AG04449 (cell line): ENCODE results near the gene MARCHF10.

Source experiments
- CTCF ChIA-PET: fragments of 350-600 bp; formaldehyde crosslinking; extraction: SDS; loops from one replicate; lab custom pipeline; 2021; ENCODE audit warnings: antibody characterized with exemption; lab: Yijun Ruan, JAX
- POLR2A ChIA-PET: fragments of 400-600, 350-600 bp; formaldehyde crosslinking; extraction: SDS; loops from one replicate; lab custom pipeline; 2020; ENCODE audit warnings: antibody characterized with exemption, inconsistent platforms; lab: Yijun Ruan, JAX
- DNase-seq: peaks from one replicate; pipeline ENCODE4 v3.0.0-alpha.2; 2010; ENCODE audit warnings: low read depth, low spot score
- H3K4me3 ChIP-seq: 2 replicates; pipeline ENCODE4 v1.5.1; 2011; ENCODE audit warnings: low read depth, mild to moderate bottlenecking, control low read depth, low read length
- CTCF ChIP-seq: IDR thresholded peaks from one replicate; pipeline ENCODE4 v1.5.1; 2011; ENCODE audit warnings: mild to moderate bottlenecking, moderate library complexity, low read length, control low read depth, inconsistent platforms; ENCODE audit not compliant: insufficient read depth; ENCODE audit errors: missing control alignments

MARCHF10 gene

GRCh38 chr17:62720126-62720850 lies 87.8 kb downstream of the MARCHF10 start:
- no peak overlapping the region for H3K4me3 ChIP-seq
- no peak for TF ChIP-seq CTCF
- DNase-seq, result no peak
- ChIA-PET POLR2A (no interaction called here), CTCF (interaction anchor here (0.8 to 1.0 kb wide), 2 partner anchors 14 to 102 kb away, joined by 3 to 4 read pairs; no protein-coding TSS in a partner anchor)

- no peak for DNase-seq
- no peak for TF ChIP-seq CTCF
- ChIA-PET POLR2A (no interaction called here), CTCF (interaction anchor here (1.3 kb wide), 1 partner anchor 15 kb away, joined by 3 read pairs; no protein-coding TSS in a partner anchor)
- no peak overlapping the region for H3K4me3 ChIP-seq
Observed at GRCh38 chr17:62719586-62719985, 88.5 kb downstream of the MARCHF10 start.

GRCh38 chr17:62718429-62718828 lies 89.7 kb downstream of the MARCHF10 start:
- TF ChIP-seq CTCF, result no peak
- CTCF ChIA-PET, result interaction anchor here (0.7 kb wide), 1 partner anchor 94 kb away, joined by 3 read pairs; no protein-coding TSS in a partner anchor
- DNase-seq, result no peak
- H3K4me3 ChIP-seq, result no peak overlapping the region
- POLR2A ChIA-PET, result no interaction called here

- CTCF ChIA-PET, result interaction anchor here (0.7 kb wide), 1 partner anchor 244 kb away, joined by 3 read pairs; no protein-coding TSS in a partner anchor
Observed at GRCh38 chr17:62717889-62718288, 90.2 kb downstream of the MARCHF10 start.

GRCh38 chr17:62717589-62717855 lies 90.6 kb downstream of the MARCHF10 start:
- ChIA-PET CTCF (interaction anchor here (0.7 to 0.9 kb wide), 2 partner anchors 86 to 244 kb away, joined by 3 read pairs; no protein-coding TSS in a partner anchor), POLR2A (no interaction called here)
- TF ChIP-seq CTCF, result no peak
- DNase-seq, result no peak
- no peak overlapping the region for H3K4me3 ChIP-seq

More at GRCh38 chr17:62717889-62718288, 90.2 kb downstream of the MARCHF10 start:
- no peak for DNase-seq
- TF ChIP-seq CTCF, result no peak
- H3K4me3 ChIP-seq, result no peak overlapping the region
- POLR2A ChIA-PET, result no interaction called here

- ChIA-PET POLR2A (interaction anchor here (0.6 kb wide), 1 partner anchor 258 kb away, joined by 3 read pairs; no protein-coding TSS in a partner anchor), CTCF (interaction anchor here (0.7 to 0.9 kb wide), 2 partner anchors 86 to 245 kb away, joined by 3 read pairs; no protein-coding TSS in a partner anchor)
- no peak for DNase-seq
- TF ChIP-seq CTCF, result no peak
- no peak overlapping the region for H3K4me3 ChIP-seq
Observed at GRCh38 chr17:62716834-62717588, 91.1 kb downstream of the MARCHF10 start.
